ENCODE results near the gene MYO16.

Gene MYO16

DNA sequence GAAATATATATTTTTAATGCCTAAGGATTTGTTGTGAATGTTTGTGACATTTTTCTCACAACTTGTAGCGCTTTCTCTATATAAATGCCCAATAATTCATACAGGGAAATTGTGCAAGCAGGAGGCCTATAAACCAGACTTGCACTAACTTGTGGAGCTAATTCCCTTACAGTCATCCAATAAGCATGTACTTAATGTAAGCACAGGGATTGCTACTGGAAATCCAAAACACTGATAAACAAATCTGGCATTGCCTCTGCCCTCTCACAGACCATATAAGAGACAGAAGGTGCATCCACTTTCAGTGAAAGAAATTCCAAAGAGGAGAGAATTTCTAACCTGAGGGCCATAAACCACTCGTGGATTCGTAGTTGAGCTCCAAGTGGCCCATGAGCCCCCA, 518.8 kb downstream of the MYO16 start:
- H3K4me3 ChIP-seq (replicated peaks; ENCODE audit: low read depth, low read length): no peak overlapping the region
- TF ChIP-seq, protein P1, sequence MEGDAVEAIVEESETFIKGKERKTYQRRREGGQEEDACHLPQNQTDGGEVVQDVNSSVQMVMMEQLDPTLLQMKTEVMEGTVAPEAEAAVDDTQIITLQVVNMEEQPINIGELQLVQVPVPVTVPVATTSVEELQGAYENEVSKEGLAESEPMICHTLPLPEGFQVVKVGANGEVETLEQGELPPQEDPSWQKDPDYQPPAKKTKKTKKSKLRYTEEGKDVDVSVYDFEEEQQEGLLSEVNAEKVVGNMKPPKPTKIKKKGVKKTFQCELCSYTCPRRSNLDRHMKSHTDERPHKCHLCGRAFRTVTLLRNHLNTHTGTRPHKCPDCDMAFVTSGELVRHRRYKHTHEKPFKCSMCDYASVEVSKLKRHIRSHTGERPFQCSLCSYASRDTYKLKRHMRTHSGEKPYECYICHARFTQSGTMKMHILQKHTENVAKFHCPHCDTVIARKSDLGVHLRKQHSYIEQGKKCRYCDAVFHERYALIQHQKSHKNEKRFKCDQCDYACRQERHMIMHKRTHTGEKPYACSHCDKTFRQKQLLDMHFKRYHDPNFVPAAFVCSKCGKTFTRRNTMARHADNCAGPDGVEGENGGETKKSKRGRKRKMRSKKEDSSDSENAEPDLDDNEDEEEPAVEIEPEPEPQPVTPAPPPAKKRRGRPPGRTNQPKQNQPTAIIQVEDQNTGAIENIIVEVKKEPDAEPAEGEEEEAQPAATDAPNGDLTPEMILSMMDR (IDR thresholded peaks at IDR 0.05; ENCODE audit: low read length, missing control alignments): no peak
- peak; percentile 20 for DNase-seq (ENCODE audit: low read depth)

DNA sequence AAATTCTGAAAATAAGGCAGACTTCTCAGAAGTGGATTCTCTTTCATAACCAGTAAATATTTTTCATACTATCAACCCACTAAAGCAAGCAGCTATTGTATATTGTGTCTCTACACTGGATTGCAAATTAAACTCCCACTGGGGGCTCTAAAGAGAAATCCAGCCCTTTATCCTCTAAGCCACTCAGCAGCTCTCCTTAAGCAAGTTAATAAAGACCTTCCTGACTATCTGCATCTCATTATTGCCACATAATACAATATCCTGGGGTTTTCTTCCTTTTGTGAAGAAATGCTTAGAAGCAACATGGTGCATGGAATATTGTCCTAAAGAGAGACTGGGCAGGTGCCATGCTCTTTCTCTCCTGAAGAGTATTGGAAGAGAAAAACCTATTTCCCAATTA, 521.3 kb downstream of the MYO16 start:
- no peak for DNase-seq (ENCODE audit: low read depth)
- TF ChIP-seq, protein P1 (IDR thresholded peaks at IDR 0.05; ENCODE audit: low read length, missing control alignments): no peak
- H3K4me3 ChIP-seq (replicated peaks; ENCODE audit: low read depth, low read length): no peak overlapping the region

DNA sequence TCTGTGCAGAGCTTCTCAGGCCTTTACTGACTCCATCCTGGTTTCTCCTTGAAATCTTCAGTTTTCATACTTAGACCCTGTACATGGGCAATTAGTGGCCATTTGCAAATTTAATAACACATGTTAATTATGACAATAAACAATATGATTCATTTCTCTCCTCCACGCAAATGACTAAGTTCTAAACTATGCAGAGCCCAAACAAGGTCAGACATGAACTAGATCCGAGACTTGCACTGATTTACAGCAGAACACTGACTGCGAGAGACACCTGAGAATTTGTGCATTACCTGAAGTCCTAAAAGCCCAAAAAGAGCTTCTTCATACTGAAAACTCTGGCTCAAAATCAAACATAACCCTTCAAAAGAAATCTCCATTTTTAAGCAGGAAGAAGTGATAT, 521.8 kb downstream of the MYO16 start:
- no peak for DNase-seq (ENCODE audit: low read depth)
- TF ChIP-seq, protein P1 (IDR thresholded peaks at IDR 0.05; ENCODE audit: low read length, missing control alignments): no peak
- H3K4me3 ChIP-seq (replicated peaks; ENCODE audit: low read depth, low read length): no peak overlapping the region

DNA sequence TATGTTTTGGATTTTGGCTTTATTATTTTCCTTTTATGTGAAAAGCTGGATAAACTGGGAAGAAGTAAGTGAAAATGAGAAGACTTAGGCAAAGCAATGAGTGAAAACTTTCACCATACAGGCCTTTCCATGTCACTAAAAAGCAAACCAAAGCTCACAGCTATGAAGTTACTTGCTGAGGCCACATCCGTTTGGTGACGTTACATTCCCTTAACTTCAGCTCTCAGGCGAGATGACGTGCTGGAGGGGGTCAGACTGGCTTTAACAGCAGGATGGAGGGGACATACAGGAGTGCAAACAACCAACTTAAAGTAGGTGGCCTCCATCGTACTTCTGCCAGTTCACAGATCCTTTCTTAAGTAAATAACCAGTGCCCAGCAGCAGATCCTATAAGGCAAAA, 522.3 kb downstream of the MYO16 start:
- DNase-seq (ENCODE audit: low read depth): no peak
- TF ChIP-seq, protein P1 (IDR thresholded peaks at IDR 0.05; ENCODE audit: low read length, missing control alignments): no peak
- no peak overlapping the region for H3K4me3 ChIP-seq (replicated peaks; ENCODE audit: low read depth, low read length)

DNA sequence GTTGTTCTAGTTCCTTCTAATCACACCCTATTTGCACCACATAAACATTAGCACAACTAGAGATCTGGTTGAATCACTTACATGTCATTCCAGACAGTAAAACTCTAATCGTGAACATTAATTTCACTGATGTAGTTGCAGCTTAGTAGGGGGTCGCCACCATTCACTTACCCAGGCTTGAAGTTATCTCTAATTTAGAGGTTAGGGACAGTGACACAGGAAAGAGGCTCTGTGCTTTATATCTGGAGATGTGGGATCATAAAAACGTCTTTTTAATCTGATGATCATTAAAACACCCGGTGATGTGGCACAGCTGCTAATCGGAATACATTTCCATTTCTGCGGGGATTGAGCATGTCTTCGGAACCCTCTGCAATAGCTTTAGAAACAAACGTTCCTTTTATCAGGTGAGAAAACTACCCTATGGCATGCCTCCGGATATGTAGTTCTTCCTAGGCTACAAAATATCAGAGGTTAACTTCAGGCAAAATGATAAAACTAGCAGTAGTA, 523.0 kb downstream of the MYO16 start:
- TF ChIP-seq, protein P1 (IDR thresholded peaks at IDR 0.05; ENCODE audit: low read length, missing control alignments): no peak
- no peak overlapping the region for H3K4me3 ChIP-seq (replicated peaks; ENCODE audit: low read depth, low read length)
- DNase-seq (ENCODE audit: low read depth): no peak

DNA sequence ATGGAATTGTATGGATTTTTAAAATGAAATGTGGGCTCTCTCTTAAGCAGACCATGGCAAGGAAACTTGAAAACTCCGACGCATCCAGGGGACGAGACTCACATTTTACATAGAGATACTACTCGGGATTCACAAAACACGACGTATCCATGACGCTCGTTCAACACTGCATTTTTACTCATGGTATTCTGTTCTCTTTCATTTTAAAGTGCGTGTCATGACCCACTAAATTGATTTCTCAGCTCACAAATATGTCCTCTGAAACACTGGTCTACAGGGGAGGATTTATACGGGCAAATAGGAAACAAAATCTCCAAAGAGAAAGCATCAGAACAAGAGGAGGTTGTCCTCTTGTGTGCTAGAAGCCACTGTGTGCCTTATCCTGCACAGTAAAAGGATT, 523.5 kb downstream of the MYO16 start:
- H3K4me3 ChIP-seq (replicated peaks; ENCODE audit: low read depth, low read length): no peak overlapping the region
- no peak for DNase-seq (ENCODE audit: low read depth)
- TF ChIP-seq, protein P1 (IDR thresholded peaks at IDR 0.05; ENCODE audit: low read length, missing control alignments): no peak

DNA sequence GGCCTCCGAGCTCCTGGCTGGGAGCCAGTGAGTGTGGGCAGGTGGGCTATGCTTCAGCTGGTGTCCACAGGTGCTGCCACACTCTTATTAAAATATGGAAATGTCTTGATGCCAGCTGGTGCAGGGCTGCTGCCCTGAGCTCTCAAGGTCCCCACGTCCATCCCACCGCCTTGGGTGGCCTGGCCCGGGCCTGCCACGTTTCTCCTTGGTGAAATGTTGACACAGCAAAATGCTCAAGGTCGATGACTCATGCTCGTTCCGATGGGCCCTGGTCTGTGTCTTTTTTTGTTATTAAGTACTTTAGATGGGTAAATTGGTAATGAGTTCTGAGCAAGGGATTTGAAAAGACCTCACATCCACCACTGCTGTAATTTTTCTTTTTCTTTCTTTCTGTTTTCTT, 524.7 kb downstream of the MYO16 start:
- TF ChIP-seq, protein P1 (IDR thresholded peaks at IDR 0.05; ENCODE audit: low read length, missing control alignments): no peak
- no peak for DNase-seq (ENCODE audit: low read depth)
- H3K4me3 ChIP-seq (replicated peaks; ENCODE audit: low read depth, low read length): no peak overlapping the region

Measured in fibroblast of pulmonary artery (primary cell).